ENCODE data around the gene GUCA2B.

The GUCA2B gene

GRCh38 chr1:42168763-42169162 lies 15.6 kb downstream of the GUCA2B start:
- DNase-seq, result no peak

- no peak for DNase-seq
These were observed 17.8 kb downstream of the GUCA2B start for GRCh38 chr1:42170779-42171621.

GRCh38 chr1:42171679-42172266 lies 18.6 kb downstream of the GUCA2B start:
- DNase-seq, result no peak

- no peak for DNase-seq
These were observed 19.3 kb downstream of the GUCA2B start for GRCh38 chr1:42172381-42173133.

GRCh38 chr1:42173155-42173933 lies 20.1 kb downstream of the GUCA2B start:
- no peak for DNase-seq

- no peak for DNase-seq
These were observed 20.9 kb downstream of the GUCA2B start for GRCh38 chr1:42173961-42174735.

- no peak for DNase-seq
These were observed 22.3 kb downstream of the GUCA2B start for GRCh38 chr1:42175314-42176054.

- DNase-seq, result no peak
These were observed 23.8 kb downstream of the GUCA2B start for GRCh38 chr1:42176902-42177519.

- no peak for DNase-seq
These were observed 24.4 kb downstream of the GUCA2B start for GRCh38 chr1:42177541-42177981.

- no peak for DNase-seq
These were observed 25.0 kb downstream of the GUCA2B start for GRCh38 chr1:42178249-42178648.

- DNase-seq, result no peak
These were observed 26.1 kb downstream of the GUCA2B start for GRCh38 chr1:42179275-42179674.

- no peak for DNase-seq
These were observed 26.7 kb downstream of the GUCA2B start for GRCh38 chr1:42179900-42180329.

GRCh38 chr1:42181687-42182086 lies 28.5 kb downstream of the GUCA2B start:
- no peak for DNase-seq

- no peak for DNase-seq
These were observed 30.2 kb downstream of the GUCA2B start for GRCh38 chr1:42183210-42183956.

GRCh38 chr1:42183957-42184268 lies 30.7 kb downstream of the GUCA2B start:
- no peak for DNase-seq

- DNase-seq, result no peak
These were observed 31.4 kb downstream of the GUCA2B start for GRCh38 chr1:42184616-42185015.

GRCh38 chr1:42186152-42186551 lies 32.9 kb downstream of the GUCA2B start:
- DNase-seq, result no peak

- DNase-seq, result no peak
These were observed 37.0 kb downstream of the GUCA2B start for GRCh38 chr1:42189931-42190853.

GRCh38 chr1:42191319-42191718 lies 38.1 kb downstream of the GUCA2B start:
- DNase-seq, result no peak
